ENCODE data around the gene POLR1A. TPM values are rescaled to one million over a fixed set of nuclear protein-coding genes. Genes with fewer than 3 reads are reported as not detected.

POLR1A gene
- total and polyA plus RNA-seq, 2 donors (not counting 3 experiments of a cell fraction or from before 2014, with no cell fraction given) = 7.6 to 40.7 TPM

DNA sequence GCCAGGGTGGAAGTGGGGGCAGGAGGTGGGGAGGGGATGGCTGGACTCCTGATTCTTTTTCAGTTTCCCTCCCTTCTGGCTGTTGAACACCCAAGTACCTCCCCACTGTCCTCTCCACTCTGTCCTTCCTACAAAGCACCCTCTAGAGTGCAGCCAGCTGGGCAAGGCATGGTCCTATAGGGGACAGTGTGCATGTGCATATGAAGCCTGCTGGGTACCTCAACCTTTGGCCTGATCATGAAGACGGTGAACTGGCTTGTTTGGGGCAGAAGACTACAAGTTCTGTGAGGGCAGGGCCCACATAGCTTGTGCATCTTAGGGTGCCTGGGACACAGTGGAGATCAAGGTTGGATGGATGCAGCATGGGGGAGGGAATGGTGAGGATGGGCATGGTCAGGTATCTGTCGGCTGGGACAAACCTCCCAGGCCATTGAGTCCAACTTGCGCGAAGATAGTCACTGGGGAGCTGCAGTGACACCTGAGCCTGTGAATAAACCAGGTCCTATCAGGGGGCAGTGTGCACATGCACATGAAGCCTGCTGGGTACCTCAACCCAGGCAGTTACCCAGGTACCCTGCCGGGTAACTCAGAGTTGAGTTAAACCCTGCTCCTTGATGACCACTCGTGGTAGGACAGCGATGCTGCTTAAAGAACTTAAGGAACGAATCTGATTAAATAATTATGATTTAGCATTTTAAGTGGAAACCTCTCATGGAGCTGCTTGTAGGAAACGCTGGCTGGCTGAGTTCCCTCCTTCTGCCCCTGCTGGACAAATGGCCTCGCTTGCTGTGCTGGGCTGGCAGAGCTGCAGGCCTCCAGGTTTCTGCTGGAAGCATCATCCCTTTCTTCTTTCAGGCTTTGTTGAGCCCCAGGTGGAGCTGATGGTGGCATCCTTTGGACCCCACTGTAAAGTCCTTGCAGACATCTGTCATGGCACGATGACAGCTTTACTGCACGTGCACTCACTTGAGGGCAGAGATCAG lies 84.0 kb downstream of the POLR1A start:
- no TSS peak for BruUV-seq (replicated peaks)
- no peak for TF ChIP-seq GATA2 (IDR thresholded peaks at IDR 0.05; ENCODE audit: insufficient read depth, insufficient read length, low read depth, low read length)
- no peak for TF ChIP-seq EZH2 (IDR thresholded peaks at IDR 0.05; ENCODE audit: borderline replicate concordance, low read depth, low read length, severe bottlenecking)
- TF ChIP-seq POLR2AphosphoS5 (IDR thresholded peaks at IDR 0.05; ENCODE audit: insufficient read depth, low read depth, low read length) = no peak
- no peak for TF ChIP-seq MYC (IDR thresholded peaks at IDR 0.05; ENCODE audit: low read depth, low read length)
- no peak for TF ChIP-seq POLR2A (IDR thresholded peaks at IDR 0.05; ENCODE audit: low read depth, low read length)
- TF ChIP-seq, protein P1, sequence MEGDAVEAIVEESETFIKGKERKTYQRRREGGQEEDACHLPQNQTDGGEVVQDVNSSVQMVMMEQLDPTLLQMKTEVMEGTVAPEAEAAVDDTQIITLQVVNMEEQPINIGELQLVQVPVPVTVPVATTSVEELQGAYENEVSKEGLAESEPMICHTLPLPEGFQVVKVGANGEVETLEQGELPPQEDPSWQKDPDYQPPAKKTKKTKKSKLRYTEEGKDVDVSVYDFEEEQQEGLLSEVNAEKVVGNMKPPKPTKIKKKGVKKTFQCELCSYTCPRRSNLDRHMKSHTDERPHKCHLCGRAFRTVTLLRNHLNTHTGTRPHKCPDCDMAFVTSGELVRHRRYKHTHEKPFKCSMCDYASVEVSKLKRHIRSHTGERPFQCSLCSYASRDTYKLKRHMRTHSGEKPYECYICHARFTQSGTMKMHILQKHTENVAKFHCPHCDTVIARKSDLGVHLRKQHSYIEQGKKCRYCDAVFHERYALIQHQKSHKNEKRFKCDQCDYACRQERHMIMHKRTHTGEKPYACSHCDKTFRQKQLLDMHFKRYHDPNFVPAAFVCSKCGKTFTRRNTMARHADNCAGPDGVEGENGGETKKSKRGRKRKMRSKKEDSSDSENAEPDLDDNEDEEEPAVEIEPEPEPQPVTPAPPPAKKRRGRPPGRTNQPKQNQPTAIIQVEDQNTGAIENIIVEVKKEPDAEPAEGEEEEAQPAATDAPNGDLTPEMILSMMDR (IDR thresholded peaks at IDR 0.05; ENCODE audit: extremely low read depth in 1 of 2, insufficient read depth in 1 of 2, low read depth in 1 of 2, low read length in 2 of 2) = no peak
- TF ChIP-seq FOS (IDR thresholded peaks at IDR 0.05; ENCODE audit: borderline replicate concordance, insufficient read depth, low read length) = no peak
- no peak for TF ChIP-seq JUN (IDR thresholded peaks at IDR 0.05; ENCODE audit: borderline replicate concordance, insufficient read depth, insufficient read length, low read depth)
- TF ChIP-seq, protein P2, sequence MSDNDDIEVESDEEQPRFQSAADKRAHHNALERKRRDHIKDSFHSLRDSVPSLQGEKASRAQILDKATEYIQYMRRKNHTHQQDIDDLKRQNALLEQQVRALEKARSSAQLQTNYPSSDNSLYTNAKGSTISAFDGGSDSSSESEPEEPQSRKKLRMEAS (IDR thresholded peaks at IDR 0.05; ENCODE audit: insufficient read depth, insufficient read length) = no peak
- no peak for FAIRE-seq
- ChIA-PET CTCF (interaction anchor here (0.6 to 3.6 kb wide), 7 partner anchors 15 to 272 kb away, joined by 3 to 19 read pairs (median 7); no protein-coding TSS in a partner anchor), POLR2A (no interaction called here)
- dilution Hi-C loops (cut with MboI; ENCODE audit: extremely low pct_ligation_motif_present, low sequenced_read_pairs) (no loop called here), intact Hi-C loops (cut with micrococcal nuclease) (no loop called here)
- H3K4me2 ChIP-seq (ENCODE audit: insufficient read depth, low read length) = no peak overlapping the region
- H3K27me3 ChIP-seq (ENCODE audit: control insufficient read depth in 2 of 2, insufficient read depth in 2 of 2, low read length in 2 of 2) = no peaks in the 10 kb centered on the region
- H4K20me1 ChIP-seq (replicated peaks; ENCODE audit: control insufficient read depth, extremely low read depth, insufficient read depth, low read length) = no peaks in the 10 kb centered on the region
- no peak overlapping the region for H3K27ac ChIP-seq (ENCODE audit: insufficient read depth, low read depth, low read length)
- no peaks in the 10 kb centered on the region for H3K9me3 ChIP-seq (replicated peaks; ENCODE audit: control insufficient read depth, insufficient read depth, low read length)
- no peak for DNase-seq (ENCODE audit: low read depth, low spot score)
- H3K9me1 ChIP-seq (replicated peaks; ENCODE audit: control insufficient read depth, extremely low read depth, insufficient read depth, low read length) = no peaks in the 10 kb centered on the region
- H3K9ac ChIP-seq (replicated peaks; ENCODE audit: extremely low read depth, insufficient read depth, low read length) = no peak overlapping the region
- peaks cover 15% of the 10 kb centered on the region for H3K4me1 ChIP-seq (ENCODE audit: control insufficient read depth, extremely low read depth, insufficient read depth, low read length)
- no peak overlapping the region for H3K4me3 ChIP-seq (replicated peaks in 1 of 3; ENCODE audit: insufficient read depth in 1 of 3, low read depth in 1 of 3, low read length in 3 of 3)
- H3K36me3 ChIP-seq (ENCODE audit: control insufficient read depth in 2 of 2, extremely low read depth in 1 of 2, insufficient read depth in 2 of 2, low read length in 2 of 2) = peaks cover 2% of the 10 kb centered on the region in 2 experiments
- H2AFZ ChIP-seq (ENCODE audit: low read depth, low read length) = no peak overlapping the region
- no peaks in the 10 kb centered on the region for H3K79me2 ChIP-seq (ENCODE audit: control insufficient read depth, insufficient read depth, low read length)

All from endothelial cell of umbilical vein (primary cell).